NB4 (cell line): ENCODE measurements around the gene OR9A2.

Experiments used
- DNase-seq: peaks from one replicate; pipeline ENCODE4 v3.0.0; 2010; ENCODE audit warnings: low read depth
- H3K4me3 ChIP-seq: one replicate; pipeline ENCODE4 v1.5.1; 2011; ENCODE audit warnings: mild to moderate bottlenecking, low read depth, low read length, moderate library complexity
- MYC ChIP-seq: IDR thresholded peaks from 2 replicates; pipeline ENCODE4 v1.6.1; 2011; ENCODE audit warnings: low read depth, low read length
- POLR2A ChIP-seq: IDR thresholded peaks from 2 replicates; pipeline ENCODE4 v1.6.1; 2011; ENCODE audit warnings: mild to moderate bottlenecking; ENCODE audit not compliant: insufficient read length; ENCODE audit errors: extremely low read depth
- TF ChIP-seq, protein P1 (sequence below): IDR thresholded peaks from 2 replicates; pipeline ENCODE4 v1.6.1; 2011; ENCODE audit warnings: low read depth, low read length
- TF ChIP-seq, protein P2 (sequence below): IDR thresholded peaks from one replicate; pipeline ENCODE4 v1.5.1; 2012; ENCODE audit warnings: low read depth, low read length

The OR9A2 gene

DNA sequence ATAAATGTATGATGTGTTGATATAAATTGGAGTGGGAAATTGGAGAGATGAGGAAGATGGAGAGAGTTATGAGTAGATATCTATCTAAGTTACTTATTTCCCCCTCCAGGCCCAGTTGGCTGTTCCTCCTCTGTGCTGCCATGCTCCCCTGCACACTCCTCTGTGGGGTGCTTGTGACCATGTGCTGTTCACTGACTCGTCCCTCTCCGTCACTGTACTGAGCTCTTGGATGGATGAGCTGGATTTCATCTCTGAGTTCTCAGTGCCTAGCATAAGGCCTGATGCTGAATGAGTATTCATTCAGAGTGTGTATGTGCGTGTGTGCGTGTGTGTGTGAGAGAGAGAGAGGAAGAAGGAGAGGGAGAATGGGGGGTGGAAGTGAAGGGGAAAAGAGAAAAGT, 14.5 kb downstream of the OR9A2 start:
- TF ChIP-seq MYC (no peak), POLR2A (no peak)
- TF ChIP-seq, protein P1, sequence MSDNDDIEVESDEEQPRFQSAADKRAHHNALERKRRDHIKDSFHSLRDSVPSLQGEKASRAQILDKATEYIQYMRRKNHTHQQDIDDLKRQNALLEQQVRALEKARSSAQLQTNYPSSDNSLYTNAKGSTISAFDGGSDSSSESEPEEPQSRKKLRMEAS: no peak
- TF ChIP-seq, protein P2, sequence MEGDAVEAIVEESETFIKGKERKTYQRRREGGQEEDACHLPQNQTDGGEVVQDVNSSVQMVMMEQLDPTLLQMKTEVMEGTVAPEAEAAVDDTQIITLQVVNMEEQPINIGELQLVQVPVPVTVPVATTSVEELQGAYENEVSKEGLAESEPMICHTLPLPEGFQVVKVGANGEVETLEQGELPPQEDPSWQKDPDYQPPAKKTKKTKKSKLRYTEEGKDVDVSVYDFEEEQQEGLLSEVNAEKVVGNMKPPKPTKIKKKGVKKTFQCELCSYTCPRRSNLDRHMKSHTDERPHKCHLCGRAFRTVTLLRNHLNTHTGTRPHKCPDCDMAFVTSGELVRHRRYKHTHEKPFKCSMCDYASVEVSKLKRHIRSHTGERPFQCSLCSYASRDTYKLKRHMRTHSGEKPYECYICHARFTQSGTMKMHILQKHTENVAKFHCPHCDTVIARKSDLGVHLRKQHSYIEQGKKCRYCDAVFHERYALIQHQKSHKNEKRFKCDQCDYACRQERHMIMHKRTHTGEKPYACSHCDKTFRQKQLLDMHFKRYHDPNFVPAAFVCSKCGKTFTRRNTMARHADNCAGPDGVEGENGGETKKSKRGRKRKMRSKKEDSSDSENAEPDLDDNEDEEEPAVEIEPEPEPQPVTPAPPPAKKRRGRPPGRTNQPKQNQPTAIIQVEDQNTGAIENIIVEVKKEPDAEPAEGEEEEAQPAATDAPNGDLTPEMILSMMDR: no peak
- no peak overlapping the region for H3K4me3 ChIP-seq
- DNase-seq: no peak

DNA sequence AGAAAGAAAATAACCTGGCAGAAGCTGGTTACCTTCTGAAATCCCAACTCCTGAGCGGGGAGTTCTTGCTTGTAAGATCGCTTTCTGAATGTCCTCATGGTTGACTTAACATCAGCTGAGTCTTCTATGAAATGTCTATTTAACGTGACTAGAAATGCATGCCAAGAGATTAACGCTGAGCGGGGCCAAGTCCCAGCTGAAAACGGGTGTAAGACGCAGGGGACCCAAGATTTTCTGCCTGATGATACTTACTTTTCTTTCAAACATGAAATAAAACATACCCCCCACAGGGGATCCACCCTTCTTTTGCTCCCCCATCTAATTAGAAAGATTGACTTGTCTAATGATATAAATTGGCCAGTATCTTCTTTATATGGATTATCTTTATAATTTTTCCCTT, 14.9 kb downstream of the OR9A2 start:
- no peak for DNase-seq

DNA sequence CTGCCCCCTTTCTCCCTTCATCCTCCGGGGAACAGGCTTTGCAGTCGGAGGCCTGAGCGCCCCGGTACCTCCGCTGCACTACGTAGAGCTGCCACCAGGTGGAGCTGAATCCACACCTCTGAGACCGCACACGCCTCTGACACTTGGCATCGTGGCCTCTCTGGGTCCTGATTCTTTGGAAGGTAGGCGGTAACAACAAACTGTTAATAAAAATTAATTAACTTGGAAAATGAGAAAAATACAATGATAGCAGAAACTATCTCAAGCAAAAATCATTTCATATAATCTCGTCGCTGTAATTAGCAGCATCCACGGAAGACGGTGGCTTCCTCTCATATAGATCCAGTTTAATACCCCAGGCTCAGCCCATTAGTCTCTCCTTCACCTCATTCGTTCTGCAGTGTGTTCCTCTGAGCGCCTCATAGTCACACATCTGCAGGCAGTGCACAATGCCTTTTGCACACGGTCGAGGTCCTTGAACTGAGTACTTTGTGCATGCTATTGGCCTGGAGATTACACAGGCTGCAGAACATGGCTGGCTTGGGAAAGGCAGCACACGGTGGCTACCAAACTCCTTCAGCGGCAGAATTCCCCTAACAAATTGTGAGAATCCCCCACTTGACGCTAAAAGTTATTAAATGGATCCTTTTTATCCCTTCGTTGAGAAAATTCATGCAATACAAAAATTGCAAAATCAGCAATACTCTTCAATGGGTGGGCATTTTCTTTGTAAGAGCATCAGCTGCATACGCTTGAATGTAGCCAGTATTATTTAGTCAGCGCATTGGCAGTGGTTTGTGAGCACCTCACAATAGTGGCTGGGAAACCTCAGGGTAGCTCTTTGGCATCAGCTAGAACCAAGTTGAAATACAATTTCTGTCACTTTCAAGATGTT, 18.7 kb downstream of the OR9A2 start:
- peak; percentile 82 for DNase-seq
- TF ChIP-seq POLR2A (no peak), MYC (peak; percentile 83)
- TF ChIP-seq, protein P1: peak; percentile 85
- TF ChIP-seq, protein P2: peak; percentile 98
- no peak overlapping the region for H3K4me3 ChIP-seq

More for the DNA sequence above, 14.9 kb downstream of the OR9A2 start:
- H3K4me3 ChIP-seq: no peak overlapping the region
- TF ChIP-seq, protein P2: no peak
- TF ChIP-seq MYC (no peak), POLR2A (no peak)
- TF ChIP-seq, protein P1: no peak

DNA sequence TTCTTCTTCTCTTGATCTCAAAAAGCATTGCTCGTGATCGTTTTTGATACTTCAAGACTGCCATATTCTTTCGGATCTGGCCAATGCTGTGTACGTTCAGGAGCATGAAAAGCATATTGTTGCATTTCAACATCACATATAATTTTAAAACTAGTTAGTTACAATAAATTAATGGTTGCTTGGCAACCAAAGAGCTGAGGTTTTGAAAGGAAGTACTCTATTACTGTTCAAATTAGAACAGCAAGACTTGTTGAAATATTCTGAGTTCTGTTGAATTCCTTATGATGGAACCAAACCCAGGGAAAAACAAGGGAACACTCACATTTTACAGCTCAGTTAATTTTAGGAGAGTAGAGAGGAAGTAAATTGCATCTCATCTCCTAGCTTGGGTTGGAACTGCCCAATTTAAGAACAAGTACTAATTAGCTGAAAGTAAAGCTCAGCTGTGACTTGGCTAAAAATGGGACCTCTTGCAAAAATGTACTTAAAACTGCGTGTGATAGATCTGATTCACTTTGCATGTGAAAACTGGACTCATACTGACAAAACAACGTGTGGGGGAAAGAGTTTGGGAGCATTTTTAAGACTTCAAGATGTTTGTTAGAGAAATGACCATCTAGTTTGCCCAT, 21.2 kb downstream of the OR9A2 start:
- no peak overlapping the region for H3K4me3 ChIP-seq
- TF ChIP-seq POLR2A: no peak
- TF ChIP-seq, protein P1: no peak
- TF ChIP-seq MYC: no peak
- TF ChIP-seq, protein P2: no peak

DNA sequence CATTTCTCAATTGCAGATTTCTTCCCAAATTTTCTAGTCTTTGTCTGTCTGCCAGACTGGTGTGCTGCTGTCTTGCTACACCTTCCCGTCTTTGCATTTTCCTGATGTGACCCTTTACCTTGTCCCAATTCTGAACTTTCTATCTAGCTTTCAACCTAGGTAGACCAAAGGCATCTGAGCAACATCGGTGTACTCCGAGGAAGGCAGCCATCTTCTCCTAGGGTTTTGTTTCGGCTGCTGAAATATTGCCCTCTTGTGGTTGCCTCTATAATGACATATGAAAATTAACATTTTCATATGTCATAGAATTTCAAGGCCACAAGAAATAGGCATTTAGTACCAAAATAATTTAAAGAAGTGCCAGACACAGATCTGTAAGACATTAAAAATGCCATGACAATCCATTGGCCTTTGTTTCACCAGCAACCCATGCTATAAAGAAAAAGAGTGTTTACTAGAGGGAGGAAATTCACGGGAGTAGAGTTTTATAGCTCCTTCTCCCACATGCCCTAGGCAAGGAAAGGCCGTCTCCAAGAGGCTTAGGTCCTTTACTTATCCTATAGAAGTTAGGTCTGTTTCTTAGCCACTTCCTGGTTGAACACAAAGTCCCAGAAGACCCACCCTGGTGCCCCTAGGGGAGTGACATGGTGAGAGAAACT, 23.4 kb downstream of the OR9A2 start:
- TF ChIP-seq POLR2A: no peak
- TF ChIP-seq, protein P1: no peak
- TF ChIP-seq MYC: no peak
- TF ChIP-seq, protein P2: peak; percentile 74
- peak; percentile 73 for DNase-seq
- no peak overlapping the region for H3K4me3 ChIP-seq

More for the DNA sequence above, 21.2 kb downstream of the OR9A2 start:
- no peak for DNase-seq
